ENCODE measurements around the gene TM4SF4. TPM values are rescaled to one million over a fixed set of nuclear protein-coding genes. Genes with fewer than 3 reads are reported as not detected.
"Not testable (repeated sequence)": the region's sequence is repeated elsewhere in the genome, so short reads cannot be mapped to it uniquely, and the experiment has no call there.

Gene TM4SF4, protein sequence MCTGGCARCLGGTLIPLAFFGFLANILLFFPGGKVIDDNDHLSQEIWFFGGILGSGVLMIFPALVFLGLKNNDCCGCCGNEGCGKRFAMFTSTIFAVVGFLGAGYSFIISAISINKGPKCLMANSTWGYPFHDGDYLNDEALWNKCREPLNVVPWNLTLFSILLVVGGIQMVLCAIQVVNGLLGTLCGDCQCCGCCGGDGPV
- total RNA-seq, result 0.21 and 0.47 TPM in 2 replicates
- polyA plus RNA-seq (2012), result 0.49 TPM

DNA sequence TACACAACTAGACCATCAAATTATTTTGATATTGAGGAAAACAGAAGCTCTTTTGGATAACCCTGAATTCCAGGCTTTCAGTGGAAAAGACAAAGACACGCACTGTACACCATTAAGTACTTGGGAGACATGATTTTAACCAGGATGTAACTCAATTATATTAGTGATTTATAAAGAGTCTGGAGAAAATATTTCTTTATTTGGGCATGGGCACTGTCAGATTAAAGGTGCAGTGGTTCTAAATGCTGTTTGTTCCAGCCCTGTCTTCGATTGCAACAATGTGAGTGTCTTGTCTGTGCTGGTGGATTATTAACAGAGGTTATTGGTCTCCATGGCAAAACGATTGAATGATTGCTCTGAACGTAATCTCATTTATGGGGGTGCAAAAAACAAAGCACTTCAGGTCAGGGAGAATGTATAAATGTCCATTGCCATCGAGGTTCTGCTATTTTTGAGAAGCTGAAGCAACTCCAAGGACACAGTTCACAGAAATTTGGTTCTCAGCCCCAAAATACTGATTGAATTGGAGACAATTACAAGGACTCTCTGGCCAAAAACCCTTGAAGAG is at the start of gene TM4SF4:
TM4SF4 (plus strand) TSS at position 448 of the 568 bp plus-strand sequence. CDS start 181 bp downstream, outside the sequence.
- no peak for DNase-seq (ENCODE audit: low read depth)

DNA sequence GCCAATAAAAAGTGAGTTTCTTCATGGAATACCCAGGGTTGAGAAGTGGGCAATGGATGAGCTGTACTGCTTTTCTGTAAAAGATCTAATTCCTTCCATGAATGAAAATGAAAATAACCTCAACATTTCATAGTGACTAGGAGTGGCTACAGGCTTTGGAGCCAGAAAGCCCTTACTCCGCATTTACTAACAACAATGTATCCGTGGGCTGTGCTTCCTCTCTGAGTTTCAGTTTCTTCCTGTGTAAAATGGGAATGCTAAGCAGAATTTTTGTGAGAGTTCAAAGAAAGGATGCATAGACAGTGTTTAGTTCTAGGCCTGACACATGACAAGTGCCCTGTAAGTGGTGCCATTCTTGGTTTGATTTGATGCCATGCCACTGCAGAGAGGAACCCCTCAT is 49.6 kb upstream of the TM4SF4 start:
- no peak for DNase-seq (ENCODE audit: low read depth)

DNA sequence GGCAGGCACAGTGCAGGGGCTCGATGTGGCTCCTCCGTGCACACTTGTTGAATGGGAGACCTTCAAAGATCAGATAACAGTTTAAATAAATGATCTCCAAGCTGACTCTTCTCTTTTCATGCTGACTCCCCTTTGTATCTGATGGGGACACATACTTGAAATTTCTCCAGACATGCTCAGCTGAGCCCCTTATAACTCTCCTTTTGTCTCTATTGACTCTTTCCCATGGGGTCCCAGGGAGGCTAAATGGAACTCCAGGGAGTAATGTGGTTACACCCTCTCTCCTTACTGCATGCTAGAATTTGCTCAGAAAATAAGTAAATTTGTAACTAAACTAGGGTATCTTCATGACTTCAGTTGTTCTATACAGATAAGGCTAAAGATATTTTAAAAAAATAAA is 48.2 kb upstream of the TM4SF4 start:
- DNase-seq (ENCODE audit: low read depth), result no peak

DNA sequence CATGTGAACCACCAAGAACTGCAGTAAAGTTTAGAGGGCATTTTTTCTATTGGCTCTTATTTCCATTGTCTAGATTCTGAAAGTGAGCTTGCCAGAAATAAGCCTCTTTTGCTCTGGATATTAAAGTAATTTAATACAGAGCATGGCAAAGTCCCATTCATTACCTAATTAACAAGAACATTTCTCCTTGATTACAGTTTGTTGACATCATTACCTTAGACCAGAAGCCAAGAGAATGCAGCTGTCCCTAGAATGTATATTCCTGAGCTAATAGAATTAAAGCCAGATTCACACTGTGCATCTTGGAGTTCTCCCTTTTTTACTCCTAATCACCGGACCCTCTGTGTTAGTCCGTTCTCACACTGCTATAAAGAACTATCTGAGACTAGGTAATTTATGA is 46.4 kb upstream of the TM4SF4 start:
- no peak for DNase-seq (ENCODE audit: low read depth)

DNA sequence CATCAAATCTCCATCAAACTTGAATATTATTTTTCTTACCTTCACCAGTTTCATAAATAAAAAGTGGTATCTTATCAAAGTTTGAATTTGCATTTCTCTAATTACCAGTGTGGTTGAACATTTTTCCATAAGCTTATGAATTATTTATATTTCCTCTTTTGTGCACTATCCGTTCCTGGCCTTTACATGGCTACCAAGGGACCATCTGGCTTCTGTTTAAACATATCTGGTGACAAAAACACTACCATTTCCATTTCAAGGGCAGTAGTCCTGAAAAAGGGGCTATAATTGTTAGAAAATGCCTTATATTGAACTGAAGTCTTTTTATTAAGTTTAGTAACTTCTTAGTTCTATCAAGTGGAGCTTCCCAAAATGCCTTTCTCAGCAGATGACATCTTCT is 44.3 kb upstream of the TM4SF4 start:
- no peak for DNase-seq (ENCODE audit: low read depth)

DNA sequence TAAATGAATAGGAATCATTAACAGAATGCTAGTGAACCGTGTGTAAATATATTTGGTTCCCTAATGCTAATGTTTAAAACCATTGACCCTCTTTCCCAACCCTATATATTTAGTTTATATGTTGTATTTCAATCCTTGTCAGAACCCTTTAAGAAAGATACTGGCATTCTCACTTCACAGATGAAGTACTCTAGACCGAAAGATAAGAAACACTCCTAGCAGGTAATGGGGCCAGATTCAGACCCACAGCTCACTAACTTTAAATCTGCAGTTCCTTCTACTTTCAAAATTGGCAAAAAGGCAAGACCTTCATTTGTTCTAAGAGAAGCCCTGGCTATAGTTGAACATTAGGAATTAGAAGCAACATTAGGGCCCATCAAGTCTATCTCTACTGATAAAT is 42.3 kb upstream of the TM4SF4 start:
- no peak for DNase-seq (ENCODE audit: low read depth)

DNA sequence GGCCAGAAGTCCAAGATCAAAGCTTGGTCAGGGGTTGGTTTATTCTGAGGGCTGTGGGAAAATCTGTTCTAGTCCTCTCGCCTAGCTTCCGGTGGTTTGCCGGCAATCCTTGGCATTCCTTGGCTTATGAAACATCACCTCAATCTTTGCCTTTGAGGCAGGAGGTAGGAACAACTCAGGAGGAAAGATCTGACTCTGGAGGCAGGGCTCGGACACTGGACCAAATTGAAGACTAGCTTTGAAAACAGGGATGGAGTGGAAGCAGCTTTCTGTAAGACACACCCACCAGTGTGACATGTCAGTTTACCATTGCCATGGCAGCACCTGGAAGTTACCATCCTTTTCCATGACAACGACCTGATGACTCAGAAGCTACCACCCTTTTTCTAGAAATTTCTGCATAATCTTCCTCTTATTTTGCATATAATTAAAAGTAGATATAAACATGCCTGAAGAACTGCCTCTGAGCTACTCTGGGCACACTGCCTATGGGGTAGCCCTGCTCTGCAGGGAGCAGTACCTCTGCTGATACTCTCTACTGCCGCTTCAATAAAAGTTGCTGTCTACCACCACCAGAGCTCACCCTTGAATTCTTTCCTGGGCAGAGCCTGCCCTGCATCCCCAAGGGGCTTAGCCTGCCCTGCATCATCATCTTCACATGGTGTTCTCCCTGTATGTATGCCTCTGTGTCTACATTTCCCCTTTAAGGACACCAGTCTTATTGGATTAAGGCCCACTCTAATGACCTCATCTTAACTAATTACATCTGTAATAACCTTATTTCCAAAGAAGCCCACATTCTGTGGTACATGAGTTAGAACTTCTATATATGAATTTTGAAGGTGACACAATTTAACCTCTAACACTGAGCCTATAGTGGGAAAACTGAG is 38.3 kb upstream of the TM4SF4 start:
- peak; percentile 31 for DNase-seq (ENCODE audit: low read depth)

DNA sequence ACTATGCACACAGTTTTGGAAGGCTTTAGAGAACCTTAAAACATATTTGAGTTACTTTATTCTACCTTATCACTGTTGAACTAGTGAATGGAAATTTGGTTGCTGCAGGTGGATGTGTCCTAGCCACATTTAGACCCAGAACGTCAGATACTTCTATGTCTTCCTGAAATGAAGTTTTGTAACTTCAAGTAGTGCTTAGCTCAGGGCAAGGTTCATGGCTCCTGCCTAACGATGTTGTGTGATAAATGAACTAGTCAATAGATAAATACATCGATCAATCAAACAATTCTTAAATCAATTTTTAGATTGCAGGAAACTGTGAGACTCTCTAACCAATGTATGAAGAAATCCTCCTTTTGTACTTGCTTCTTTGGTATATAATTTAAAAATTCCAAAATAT is 37.2 kb upstream of the TM4SF4 start:
- DNase-seq (ENCODE audit: low read depth), result no peak

DNA sequence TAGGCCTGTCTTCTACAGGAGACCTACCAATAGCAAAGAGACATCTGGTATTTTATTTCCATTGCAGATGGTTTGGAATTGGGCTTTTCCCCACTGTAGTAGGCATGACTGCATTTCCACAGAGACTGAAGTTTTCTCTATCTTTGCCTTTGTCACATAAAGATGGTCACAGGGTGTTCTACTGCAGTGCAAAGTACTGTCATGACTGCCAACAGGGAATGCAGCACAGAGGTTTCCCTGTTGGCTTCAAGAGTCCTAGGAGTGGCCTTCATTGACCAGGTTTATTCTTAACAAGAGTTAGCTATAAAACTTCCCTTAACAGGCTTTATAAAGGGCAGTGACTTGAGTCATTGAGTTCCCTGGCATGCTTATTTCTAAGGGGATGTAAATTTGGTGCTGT is 36.8 kb upstream of the TM4SF4 start:
- no peak for DNase-seq (ENCODE audit: low read depth)

DNA sequence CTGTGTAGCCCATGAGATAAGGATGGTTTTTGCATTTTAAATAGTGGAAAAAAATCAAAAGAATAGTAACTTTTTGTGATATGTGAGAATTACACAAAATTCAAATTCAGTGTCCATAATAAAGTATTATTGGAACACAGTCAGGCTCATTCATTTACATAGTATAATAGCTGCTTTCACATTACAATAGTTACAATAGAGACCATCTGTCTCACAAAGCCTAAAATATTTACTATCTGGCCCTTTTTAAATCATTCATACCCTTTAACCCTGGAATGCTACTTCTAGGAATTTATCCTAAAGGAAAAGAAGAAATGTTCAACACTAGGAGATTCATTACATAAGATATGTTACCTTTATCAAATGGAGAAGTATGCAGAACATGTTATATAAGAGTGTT is 35.5 kb upstream of the TM4SF4 start:
- DNase-seq (ENCODE audit: low read depth), result no peak

DNA sequence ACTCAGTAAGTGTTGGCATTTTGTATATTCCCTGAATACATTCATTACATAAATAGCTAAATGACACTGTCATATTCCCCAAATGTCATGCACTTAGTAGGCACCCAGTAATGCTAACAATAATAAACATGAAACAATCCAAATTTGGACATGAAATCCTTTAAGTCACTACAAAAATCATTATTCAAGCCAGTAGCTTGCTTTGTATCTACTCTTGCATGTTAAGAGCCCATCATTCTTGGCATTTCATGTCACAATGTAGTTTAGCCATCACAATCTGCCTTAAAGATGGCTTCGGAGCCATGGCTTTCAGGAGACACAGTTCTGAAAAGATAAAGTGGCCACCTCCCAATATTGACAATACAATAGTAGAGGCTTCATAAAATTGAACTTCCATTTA is 32.9 kb upstream of the TM4SF4 start:
- DNase-seq (ENCODE audit: low read depth), result no peak

DNA sequence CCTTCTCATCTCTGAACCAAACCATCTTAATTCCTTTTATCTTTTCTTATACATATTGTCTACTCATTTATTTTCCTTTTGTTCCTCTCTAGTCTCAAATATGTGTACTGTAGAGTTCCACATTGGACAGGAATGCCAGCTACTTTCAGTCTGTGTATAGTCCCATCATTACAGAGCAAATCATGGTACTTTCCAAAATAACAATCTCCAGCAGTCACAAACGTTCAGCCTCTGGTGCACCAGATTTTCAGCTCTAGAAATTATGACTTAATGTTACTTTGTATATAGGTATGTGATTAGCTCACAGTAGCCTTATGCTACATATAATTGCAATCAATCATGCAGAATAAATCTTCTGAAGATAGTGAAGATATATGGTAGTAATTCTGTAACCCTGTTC is 32.5 kb upstream of the TM4SF4 start:
- no peak for DNase-seq (ENCODE audit: low read depth)

DNA sequence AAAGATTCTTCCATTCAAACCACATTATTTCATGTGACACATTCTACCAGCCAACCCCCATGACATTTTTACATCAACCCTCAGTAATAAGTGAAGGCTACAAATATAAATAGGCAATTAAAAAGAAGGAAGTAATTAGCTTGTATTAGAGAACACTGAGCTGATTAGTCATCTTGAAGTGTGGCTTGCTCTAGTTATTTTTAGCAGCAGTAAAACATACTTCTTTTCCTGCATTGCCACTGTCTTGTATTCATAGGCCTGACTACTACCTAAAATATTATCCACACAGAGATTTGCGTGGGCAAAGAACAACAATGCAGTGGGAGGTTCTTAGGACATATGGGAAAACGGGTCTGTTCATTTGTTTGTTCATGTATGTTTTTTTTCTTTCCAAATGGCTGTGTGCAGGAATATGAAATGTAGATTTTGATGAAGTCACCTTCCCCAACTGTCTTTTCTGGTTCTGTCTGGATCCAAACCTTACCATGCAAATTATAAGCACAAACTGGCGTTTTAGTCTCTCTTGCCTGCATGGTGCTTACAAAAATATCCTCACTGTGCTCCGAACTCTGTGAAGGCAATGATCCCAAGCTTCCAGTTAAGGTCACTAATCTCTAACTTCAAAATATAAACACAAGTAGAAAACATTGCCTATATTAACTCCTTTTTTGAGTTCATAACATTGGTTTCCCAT is 31.5 kb upstream of the TM4SF4 start:
- peak; percentile 71 for DNase-seq (ENCODE audit: low read depth)

DNA sequence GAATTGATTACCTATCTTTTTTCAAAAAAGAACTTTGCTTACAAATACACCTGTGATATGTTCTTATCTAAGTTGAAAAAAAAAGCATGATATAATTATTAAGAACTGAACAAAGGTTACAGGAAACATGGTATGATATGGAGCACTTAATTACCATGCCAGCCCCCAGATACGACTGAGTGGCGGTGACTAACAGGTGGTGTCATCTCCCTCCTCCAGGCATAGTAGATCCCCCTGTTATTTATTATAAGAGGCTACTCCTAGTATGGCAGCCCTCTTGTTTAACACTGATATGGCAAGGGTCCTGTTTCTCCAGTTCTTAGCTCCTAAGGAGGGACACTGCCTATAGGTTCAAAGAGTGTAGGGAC is 31.0 kb upstream of the TM4SF4 start:
- DNase-seq (ENCODE audit: low read depth), result no peak

DNA sequence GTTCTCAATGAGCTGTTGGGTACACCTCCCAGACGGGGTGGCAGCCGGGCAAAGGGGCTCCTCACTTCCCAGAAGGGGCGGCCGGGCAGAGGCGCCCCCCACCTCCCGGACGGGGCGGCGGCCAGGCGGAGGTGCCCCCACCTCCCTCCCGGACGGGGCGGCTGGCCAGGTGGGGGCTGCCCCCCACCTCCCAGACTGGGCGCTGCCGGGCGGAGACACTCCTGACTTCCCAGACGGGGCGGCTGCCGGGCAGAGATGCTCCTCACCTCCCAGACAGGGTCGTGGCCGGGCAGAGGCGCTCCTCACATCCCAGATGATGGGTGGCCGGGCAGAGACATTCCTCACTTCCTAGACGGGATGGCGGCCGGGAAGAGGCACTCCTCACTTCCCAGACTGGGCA is 29.6 kb upstream of the TM4SF4 start:
- not testable (repeated sequence) for DNase-seq (ENCODE audit: low read depth)

DNA sequence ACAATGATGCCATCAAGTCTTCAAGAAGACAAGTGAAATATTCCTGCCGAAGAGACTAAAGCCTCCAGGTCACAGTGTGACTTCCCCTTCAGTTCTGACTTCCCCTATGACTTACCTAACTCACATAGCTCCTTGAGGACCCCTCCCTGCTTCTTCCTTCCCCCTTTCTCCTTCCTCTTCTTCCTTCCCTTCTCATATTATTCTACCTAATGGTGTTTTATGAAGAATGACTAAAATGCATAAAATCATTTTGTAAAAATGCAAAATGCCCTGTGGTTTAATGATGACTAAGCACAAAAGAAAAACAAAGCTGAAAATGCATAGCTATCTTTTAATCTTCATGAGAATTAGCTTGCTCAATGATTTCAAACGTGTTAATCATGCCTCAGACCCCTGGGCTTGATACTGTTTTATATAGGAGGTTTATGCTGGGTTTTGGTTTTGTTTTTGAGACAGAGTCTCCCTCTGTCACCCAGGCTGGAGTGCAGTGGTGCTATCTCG is 26.1 kb upstream of the TM4SF4 start:
- DNase-seq (ENCODE audit: low read depth), result no peak

DNA sequence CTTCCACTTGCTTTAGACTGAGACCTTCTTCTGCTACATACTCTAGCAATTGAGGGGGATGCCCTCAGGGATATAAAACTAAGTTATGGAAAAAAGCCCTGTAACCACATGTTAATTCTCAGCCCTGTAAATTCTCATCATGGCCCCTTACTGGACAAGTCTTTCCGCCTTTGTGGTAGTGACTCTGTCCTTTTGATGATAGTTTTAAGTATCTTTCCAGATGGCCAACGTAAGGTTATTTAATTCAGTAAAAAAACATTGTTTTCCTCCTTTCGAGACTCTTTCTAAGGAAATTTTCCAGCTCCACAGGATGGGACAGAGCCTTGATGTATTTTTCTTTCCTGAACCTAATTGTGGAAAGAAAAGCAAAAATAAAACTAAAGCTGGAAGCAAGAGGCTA is 25.3 kb upstream of the TM4SF4 start:
- no peak for DNase-seq (ENCODE audit: low read depth)

DNA sequence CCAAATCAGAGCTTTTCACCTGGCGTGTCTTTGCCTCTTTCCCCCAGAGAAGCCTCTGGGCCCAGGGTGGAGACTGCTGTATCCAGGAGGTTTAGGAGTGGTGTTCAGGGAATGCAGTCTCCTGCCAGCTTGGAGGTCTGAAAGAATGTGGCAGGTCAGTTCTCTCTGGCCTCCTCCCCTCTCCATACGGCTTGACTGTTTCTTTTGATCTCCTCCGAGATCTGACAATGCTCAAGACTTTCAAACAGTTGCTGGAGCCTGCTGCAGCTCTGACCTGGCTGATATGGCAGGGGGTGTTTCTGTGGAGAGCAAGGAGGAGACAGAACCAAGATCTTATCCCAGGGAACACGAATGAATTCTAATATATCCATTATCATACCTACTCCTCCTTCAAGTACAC is 24.7 kb upstream of the TM4SF4 start:
- DNase-seq (ENCODE audit: low read depth), result peak; percentile 54

DNA sequence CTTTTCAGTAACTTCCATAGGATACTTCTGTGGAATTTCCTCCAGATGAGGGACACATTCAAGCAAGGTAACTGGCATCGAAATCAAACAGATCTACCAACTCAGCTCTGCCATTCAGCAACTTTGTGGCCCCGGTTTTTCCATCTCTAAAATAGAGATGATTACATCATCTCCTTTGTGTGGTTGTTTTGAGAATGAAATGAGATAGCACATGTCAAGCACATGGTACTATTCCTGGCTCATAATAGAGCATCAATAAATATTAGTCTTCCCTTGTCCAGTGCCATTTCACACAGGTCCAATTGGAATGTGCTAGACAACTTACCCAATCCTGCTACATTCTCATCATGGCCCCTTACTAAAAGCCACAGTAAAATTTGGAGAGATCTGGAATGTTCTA is 24.2 kb upstream of the TM4SF4 start:
- peak; percentile 85 for DNase-seq (ENCODE audit: low read depth)

DNA sequence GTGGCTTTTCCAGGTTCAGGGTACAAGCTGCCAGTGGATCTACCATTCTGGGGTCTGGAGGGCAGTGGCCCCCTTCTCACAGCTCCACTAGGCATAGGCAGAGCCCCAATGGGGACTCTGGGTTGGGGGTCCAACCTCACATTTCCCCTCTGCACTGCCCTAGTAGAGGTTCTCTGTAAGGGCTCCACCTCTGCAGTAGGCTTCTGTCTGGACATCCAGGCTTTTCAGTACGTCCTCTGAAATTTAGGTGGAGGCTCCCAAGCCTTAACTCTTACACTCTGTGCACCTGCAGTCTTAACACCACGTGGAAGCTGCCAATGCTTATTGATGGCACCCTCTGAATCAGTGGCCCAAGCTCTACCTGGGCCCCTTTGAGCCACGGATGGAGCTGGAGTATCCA is 22.5 kb upstream of the TM4SF4 start:
- DNase-seq (ENCODE audit: low read depth), result no peak

DNA sequence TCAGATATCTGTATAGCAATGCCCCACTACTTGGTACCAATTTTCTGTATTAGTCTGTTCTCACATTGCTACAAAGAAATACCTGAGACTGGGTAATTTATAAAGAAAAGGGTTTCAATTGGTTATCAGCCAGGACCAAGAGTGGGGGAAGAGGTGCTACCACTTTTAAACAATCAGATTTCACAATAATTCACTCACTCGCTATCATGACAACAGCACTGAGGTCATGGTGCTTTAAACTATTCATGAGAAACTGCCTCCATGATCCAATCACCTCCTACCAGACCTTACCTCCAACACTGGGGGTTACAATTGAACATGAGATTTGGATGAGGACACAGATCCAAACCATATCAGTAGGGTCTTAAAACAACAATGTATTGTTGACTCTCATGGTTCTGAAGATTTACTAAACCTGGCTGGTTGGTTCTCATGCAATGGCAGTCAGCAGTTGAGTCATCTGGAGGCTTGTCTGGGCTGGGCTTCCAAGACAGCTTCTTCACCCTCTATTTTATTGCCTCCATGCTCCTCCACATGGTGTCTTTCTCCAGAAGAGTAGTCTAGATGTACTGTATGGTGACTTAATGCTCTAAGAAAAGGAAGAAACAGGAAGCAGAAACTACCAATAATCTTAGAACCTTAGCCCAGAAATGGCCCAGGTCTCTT is 21.2 kb upstream of the TM4SF4 start:
- no peak for DNase-seq (ENCODE audit: low read depth)
